GM21619 (cell line): ENCODE data around the gene STYXL1.
"Not testable (repeated sequence)": the region's sequence is repeated elsewhere in the genome, so short reads cannot be mapped to it uniquely, and the experiment has no call there.

Experiments used
- ATAC-seq: cut with Tn5 transposase; IDR thresholded peaks from one replicate; pipeline ENCODE4 v1.9.1; 2021; ENCODE audit not compliant: unreplicated experiment

STYXL1 gene, protein sequence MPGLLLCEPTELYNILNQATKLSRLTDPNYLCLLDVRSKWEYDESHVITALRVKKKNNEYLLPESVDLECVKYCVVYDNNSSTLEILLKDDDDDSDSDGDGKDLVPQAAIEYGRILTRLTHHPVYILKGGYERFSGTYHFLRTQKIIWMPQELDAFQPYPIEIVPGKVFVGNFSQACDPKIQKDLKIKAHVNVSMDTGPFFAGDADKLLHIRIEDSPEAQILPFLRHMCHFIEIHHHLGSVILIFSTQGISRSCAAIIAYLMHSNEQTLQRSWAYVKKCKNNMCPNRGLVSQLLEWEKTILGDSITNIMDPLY

DNA sequence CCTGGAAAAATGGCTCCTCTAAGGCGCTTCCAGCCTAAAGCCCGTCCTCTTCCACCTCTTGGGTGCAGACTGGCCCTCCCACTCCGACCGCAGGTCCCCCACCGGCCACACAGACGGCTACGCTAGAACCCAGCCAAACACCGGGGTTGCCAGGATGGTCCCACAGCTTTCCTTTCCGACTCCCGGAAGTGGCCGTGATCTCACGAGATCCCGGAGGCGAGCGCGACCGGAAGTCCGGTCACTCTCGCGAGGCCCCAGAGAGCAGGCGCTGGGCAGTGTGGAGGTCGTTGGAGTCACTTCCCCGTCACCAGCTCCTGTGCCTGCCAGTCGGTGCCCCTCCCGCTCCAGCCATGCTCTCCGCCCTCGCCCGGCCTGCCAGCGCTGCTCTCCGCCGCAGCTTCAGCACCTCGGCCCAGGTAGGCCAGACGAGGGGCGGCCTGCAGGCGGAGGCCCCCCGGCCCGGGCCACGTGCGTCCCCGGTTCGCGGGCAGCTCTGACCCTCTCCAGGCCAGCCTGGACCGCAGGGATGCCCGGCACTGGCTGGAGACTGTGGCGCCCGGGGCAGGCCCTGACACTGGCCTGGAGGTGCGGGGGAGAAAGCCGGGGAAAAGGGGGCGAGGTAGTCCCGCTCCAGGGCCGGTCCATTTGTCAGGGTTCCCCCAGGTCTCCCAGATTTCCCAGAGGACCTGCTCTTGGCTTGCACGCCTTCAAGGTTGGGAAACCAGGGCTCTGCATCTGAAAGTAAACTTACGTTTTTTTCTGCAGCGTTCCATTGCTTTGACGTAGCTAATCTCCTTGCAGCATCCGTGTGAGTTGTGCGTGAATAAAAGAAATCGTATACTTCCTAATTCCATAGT lies at the start of gene STYXL1, which contains the start of gene MDH2:
Gene STYXL1, minus strand, starts transcription at position 190 of the 857 bp plus-strand sequence. CDS start 17,477 bp downstream, outside the sequence.
Gene MDH2, plus strand, starts transcription at position 296 of the 857 bp plus-strand sequence. Its CDS starts 55 bp downstream, at position 351.
- ATAC-seq, result peak; percentile 95

DNA sequence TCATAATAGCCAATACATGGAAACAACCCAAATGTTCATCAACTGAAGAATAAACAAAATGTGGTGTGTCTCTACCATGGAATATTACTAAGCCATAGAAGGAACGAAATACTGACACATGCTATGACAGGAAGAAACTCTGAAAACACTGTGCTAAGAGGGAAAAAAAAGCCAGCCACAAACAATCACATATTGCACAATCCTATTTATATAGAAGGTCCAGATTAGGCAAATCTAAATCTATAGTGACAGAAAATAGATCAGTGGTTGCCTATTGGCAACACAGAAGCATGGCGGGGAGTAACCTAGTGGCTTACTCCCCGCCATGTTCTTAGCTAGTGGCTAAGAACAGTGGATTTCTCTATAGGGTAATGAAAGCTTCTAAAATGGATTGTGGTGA lies 48.1 kb upstream of the STYXL1 start:
- ATAC-seq, result no peak

DNA sequence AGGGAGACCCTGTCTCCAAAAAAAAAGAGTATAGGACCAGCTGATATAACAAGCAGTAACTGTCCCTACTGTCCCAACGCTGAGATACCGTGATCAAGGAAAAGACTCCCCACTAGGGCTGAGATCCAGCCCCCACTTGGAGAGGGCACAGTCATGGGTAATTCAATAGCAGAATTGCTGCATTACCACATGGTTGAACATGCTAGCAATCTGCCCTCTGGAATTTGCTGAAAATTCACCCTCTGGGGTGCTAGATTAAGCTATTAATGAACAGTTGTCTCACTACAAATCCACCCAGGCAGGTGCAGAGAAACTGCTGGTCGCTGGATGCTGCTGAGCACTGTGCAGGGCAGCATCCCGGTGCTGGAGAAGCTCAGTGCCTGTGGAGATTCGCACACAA lies 46.5 kb upstream of the STYXL1 start:
- ATAC-seq, result not testable (repeated sequence)

DNA sequence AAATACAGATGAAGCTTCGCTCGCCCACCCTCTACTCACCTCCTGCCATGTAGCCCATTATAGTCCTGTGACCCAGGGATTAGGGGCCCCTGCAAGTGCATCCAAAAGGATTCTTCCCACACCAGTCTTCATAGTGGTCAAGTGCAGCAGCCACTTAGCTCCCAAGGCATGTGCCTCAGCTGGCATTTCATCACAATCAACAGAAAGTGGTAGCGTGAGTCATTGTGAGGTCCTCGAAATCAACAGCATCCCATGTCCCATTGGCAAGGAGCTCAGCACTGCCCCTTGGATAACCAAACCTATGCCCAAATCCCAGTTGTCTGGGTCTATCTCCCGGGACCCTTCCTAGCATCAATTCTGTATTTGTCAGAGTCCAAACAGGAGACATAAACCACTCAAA lies 45.7 kb upstream of the STYXL1 start:
- ATAC-seq, result not testable (repeated sequence)

DNA sequence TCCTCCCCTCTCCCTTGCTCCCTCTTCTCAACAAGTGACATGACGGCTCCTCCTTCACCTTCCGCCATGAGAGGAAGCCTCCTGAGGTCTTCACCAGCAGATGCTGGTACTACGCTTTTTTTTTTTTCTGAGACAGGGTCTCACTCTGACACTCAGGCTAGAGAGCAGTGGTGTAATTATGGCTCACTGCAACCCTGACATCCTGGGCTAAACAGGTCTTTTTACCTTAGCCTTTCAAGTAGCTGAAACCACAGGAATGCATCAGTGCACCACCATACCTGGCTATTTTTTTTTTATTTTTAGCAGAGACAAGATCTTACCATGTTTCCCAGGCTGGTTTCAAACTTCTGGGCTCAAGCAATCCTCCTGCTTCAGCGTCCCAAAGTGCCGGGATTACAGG lies 43.7 kb upstream of the STYXL1 start:
- ATAC-seq, result no peak

DNA sequence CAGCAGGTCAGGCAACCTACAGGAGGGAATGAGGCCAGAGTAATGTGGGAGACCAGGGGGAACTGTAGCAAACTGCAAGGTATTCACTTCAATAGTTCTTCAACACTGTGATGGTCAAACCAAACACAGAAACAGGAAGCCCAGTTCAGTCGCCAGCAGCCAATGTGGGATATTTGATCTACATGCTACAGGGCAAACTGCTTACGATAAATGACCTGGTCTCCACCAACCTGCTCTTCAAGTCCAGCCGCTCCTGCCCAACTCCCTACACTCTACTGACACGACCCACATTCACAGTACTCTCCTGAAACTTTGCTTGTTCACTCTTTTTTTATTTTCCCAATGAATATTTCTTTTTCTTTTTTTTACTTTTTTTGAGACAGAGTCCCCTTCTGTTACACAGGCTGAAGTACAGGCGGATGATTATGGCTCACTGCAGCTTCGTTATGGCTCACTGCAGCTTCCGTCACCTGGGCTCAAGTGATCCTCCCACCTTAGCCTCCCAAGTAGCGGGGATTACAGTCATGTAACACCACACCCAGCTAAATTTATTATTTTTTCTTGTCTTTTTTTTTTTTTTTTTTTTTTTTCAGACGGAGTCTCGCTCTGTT lies 42.2 kb upstream of the STYXL1 start:
- no peak for ATAC-seq

DNA sequence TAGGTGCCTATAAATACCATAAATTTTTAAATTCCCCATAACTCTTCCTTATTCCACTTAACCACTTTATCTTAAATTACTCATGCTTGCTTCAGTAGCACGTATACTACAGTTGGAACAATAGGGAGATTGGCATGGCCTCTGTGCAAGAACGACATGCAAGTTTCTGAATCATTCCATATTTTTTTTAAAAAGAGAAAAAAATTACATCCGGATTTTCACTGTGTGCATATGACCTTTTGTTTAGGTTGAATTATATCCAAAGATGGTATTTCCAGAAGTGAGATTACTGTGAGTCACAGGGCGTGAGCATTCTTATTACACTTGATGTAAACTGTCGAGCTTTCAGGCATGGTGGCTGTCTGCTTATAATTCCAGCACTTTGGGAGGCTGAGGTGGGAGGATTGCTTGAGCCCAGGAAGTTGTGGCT lies 39.6 kb upstream of the STYXL1 start:
- not testable (repeated sequence) for ATAC-seq

DNA sequence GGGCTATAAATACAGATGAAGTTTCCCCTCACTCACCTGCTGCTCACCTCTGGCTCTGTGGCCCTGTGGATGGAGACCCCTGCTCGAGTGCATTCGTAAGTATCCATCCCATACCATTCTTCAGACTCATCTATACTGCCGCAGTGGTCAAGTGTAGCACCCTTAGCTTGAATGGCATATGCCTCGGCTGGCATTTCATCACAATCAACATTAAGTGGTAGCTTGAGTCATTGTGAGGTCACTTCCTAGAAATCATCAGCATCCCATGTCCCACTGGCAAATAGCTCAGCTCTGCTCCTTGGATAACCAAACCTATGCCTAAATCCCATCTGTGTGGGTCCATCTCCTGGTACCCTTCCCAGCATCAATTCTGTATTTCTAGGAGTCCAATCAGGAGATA lies 38.3 kb upstream of the STYXL1 start:
- ATAC-seq, result no peak

DNA sequence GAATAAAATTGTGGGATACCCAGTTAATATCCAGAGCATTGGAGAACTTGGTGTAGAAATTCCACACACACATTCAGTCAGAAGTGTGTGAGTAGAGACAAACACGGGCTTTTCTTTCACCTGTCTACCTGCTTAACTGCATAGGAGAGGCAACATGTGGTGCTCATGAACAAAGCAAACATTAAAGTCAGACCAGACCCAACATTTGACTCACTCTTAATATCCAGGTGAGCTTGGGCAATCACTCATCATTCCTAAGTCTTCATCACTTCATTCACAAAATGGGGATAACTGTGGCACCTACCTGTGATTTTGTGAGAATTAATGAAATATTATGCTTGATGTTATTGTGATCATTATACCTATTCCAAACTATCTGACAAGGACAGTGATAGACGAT lies 36.3 kb upstream of the STYXL1 start:
- not testable (repeated sequence) for ATAC-seq

DNA sequence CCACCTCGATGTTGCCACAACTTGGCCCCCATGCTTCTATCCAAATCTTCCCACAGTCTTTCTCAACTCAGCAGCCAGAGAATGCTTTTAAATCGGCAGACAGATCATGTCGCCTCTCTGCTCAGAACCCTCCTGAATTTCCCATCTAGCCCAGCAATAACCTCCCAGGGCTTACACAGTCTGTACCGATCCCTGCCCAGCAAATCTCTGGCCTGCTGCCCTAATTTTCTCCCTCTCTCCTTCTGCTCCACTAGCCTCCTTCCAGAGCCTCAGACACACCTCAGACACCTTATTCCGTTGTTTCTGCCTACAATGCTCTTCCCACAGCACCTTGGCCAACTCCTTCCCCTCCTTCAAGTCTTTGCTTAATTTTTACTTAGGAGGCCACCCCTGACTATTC lies 32.4 kb upstream of the STYXL1 start:
- no peak for ATAC-seq

DNA sequence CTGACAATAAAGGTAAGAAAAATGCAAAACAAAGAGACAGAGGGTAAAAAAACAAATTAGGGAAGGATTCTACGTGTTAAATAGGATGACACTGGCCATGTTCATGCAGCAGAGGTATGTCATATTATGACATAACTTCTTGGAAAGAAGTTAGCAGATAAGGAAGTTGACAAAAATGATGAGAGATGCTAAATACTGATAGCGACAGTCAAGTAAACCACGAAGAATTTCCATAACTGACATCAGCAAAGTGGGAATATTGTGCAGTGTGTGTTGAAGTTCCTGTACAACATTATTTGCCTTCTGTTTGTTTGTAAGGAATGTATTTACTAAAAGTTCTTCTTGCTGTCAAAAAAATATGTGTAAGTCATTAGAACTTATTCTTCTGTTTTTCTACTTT lies 29.6 kb upstream of the STYXL1 start:
- ATAC-seq, result no peak

DNA sequence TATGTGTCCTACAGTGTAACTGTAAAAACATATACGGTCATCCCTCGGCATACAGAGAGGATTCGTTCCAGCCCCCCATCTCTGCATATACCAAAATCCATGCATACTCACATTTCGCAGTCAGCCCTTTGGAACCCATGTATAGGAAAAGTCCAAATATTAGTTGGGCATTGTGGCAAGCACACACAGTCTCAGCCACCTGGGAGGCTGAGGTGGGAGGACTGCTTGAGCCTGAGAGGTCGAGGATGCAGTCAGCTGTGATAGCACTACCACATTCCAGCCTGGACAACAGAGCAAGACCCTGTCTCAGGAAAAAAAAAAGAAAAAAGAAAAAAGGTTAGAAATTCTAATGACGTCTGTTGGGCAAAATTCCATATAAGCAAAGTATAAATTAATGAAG lies 29.2 kb upstream of the STYXL1 start:
- no peak for ATAC-seq

DNA sequence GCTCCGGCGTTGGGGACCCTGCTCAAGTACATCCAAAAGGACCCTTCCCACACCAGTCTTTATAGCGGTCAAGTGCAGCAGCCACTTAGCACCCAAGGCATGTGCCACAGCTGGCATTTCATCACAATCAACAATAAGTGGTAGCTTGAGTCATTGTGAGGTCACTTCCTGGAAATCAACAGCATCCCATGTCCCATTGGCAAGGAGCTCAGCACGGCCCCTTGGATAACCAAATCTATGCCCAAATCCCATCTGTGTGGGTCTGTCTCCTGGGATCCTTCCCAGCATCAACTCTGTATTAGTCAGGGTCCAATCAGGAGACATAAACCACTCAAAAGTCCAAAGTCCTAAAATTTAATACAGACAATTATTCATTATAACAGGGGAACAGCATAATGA lies 27.2 kb upstream of the STYXL1 start:
- ATAC-seq, result no peak

DNA sequence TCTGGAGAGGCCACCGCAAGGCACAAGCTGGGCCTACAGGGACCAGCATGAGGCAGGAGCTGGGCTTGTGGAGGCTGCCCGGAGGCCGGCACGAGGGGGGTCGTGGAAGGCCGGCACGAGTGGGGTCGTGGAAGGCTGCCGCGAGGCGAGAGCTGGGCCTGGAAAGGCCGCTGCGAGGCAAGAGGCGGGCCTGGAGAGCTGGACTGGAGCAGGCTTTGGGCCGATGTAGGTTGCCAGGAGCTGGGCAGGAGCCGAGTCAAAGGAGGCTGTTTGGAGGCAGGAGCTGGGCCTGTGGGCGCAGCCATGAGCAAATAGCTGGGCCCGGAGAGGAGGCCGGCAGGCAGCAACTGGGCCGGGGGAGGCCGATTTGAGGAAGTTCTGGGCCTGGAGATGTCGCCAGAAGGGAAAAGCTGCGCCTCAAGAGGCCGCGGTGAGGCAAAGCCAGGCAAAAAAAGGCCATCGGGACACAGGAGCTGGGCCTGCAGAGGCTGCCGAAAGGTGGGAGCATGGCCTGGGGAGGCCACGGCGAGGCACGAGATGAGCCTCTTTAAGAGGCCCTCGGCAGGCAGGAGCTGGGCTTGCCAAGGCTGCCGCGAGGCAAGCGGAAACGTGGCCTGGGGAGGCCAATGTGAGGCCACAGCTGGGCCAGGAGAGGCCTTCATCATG lies 26.6 kb upstream of the STYXL1 start:
- no peak for ATAC-seq

DNA sequence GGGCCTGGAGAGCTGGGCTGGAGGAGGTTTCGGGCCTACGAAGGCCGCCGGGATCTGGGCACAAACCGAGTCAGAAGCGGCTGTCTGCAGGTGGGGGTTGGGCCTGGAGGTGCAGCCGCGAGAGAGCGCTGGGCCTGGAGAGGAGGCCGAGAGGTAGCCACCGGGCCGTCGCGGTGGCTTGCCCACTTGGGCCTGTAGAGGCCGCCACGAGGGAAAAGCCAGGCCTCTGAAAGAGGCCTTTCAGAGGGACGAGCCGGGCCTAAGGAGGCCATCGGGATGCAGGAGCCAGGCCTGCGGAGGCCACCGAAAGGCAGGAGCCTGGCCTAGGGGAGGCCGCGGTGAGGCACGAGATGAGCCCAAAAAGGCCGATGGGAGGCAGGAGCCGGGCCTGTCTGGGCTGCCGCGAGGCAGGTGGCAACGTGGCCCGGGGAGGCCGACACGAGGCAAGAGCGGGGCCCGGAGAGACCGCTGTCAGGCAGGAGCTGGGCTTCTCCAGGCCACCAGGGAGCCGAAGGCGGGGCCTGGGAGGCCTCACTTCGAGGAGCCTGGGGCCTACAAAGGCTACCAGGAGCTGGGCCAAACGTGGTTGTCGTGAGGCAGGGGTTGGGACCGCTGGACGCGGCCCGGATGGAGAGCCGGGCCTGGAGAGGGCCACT lies 25.7 kb upstream of the STYXL1 start:
- ATAC-seq, result no peak

DNA sequence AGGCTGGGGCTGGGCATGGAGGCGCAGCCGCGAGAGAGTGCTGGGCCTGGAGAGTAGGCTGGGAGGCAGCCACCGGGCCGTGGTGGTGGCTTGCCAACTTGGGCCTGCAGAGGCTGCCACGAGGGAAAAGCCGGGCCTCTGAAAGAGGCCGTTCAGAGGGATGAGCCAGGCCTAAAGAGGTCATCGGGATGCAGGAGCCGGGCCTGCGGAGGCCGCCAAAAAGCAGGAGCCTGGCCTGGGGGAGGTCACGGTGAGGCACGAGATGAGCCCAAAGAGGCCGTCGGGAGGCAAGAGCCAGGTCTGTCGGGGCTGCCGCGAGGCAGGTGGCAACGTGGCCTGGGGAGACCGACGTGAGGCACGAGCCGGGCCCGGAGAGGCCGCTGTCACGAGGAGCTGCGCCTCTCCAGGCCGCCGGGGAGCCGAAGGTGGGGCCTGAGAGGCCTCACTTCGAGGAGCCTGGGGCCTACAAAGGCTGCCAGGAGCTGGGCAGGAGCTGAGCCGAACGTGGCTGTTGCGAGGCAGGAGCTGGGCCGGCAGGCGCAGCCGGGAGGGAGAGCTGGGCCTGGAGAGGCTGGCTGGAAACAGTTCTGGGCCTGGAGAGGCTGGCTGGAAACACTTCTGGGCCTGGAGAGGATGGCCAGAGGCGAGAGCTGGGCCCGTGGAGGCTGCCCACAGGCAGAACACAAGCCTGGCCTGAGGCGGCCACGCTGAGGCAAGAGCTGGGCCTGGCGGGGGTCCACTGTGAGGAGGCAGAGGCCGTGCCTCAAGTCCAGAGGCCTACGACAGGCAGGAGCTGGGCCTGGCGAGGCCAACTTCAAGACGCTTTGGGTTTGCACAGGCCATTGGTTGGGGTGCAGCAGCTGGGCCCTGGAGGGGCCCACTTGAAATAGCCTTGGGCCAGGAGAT lies 24.7 kb upstream of the STYXL1 start:
- no peak for ATAC-seq

DNA sequence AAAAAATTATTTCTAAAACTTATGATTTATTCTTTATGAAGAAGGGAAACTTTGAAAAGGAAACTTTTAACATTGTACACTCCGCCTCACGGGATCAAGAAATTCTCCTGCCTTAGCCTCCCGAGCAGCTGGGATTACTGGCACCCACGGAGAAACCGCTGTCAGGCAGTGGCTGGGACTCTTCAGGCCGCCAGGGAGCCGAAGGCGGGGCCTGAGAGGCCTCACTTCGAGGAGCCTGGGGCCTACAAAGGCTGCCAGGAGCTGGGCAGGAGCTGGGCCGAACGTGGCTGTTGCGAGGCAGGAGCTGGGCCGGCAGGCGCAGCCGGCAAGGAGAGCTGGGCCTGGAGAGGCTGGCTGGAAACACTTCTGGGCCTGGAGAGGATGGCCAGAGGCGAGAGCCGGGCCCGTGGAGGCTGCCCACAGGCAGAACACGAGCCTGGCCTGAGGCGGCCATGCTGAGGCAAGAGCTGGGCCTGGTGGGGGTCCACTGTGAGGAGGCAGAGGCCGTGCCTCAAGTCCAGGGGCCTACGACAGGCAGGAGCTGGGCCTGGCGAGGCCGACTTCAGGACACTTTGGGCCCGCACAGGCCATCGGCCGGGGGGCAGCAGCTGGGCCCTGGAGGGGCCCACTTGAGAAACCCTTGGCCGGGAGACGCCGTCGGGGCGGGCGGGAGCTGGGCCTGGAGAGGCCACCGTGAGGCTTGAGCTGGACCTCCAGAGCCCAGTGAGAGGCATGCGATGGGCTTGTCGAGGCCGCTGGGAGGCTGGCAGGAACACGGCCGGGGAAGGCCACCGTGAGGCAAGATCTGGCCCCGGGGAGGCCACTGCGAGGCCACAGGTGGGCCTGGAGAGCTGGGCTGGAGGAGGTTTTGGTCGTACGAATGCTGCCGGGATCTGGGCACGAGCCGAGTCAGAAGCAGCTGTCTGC lies 23.8 kb upstream of the STYXL1 start:
- ATAC-seq, result no peak

DNA sequence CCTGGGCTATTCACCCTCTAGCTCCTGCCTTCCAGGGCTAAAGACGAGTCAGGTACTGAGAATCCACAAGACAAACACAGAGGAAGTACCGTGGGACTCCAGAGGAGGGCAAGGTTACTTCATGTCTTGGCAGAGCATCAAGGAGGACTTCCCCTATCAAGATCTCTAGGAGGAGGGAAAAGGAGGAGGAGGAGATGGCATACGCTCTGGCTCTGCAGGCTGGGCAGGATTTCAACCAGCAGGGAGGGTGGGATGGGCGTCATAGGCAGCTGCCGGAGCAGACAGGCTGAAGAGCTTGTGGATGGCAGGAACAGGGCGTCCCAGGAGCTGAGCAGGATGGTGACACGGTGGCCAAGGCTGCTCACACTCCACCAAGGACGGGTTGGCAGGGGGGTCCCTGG lies 21.4 kb upstream of the STYXL1 start:
- no peak for ATAC-seq
